Measurements from ENCODE around the gene U2SURP. TPM values are rescaled to one million over a fixed set of nuclear protein-coding genes. Genes with fewer than 3 reads are reported as not detected.
A peak's percentile ranks its signal among the peaks of the same experiment; 100 is the strongest.

The U2SURP gene
- total and polyA plus RNA-seq, 2 donors (not counting 1 experiment from before 2014, with no cell fraction given): 39.1 to 44.8 TPM

GRCh38 chr3:143098032-143098764, 96.8 kb downstream of the U2SURP start:
- peak in 1 of 2 donors; percentile 35 for DNase-seq (ENCODE audit: low read depth in 2 of 2)
- no peaks in the 10 kb centered on the region for H3K27me3 ChIP-seq (ENCODE audit: control insufficient read depth, insufficient read depth, low read length)
- no peaks in the 10 kb centered on the region for H4K20me1 ChIP-seq (ENCODE audit: control insufficient read depth, extremely low read depth, insufficient read depth, low read length)
- H2AFZ ChIP-seq (ENCODE audit: low read length): no peak overlapping the region
- no peak for TF ChIP-seq CTCF (conservative IDR thresholded peaks at IDR 0.05 in 1 of 2, IDR thresholded peaks at IDR 0.05 in 1 of 2; ENCODE audit: low read depth in 1 of 2, low read length in 2 of 2)
- TF ChIP-seq EZH2 (IDR thresholded peaks at IDR 0.05; ENCODE audit: low read length, missing control alignments): no peak
- H3K4me1 ChIP-seq (ENCODE audit: control insufficient read depth, extremely low read depth, insufficient read depth, low read length): no peaks in the 10 kb centered on the region
- no peaks in the 10 kb centered on the region for H3K36me3 ChIP-seq (ENCODE audit: control insufficient read depth, insufficient read depth, low read length)
- no peaks in the 10 kb centered on the region for H3K79me2 ChIP-seq (ENCODE audit: control insufficient read depth, insufficient read depth, low read length)
- H3K4me3 ChIP-seq (replicated peaks in 1 of 4; ENCODE audit: control extremely low read depth in 1 of 4, insufficient read depth in 1 of 4, low read depth in 3 of 4, low read length in 4 of 4): no peak overlapping the region
- H3K9ac ChIP-seq (ENCODE audit: insufficient read depth, low read length): no peak overlapping the region
- no peak overlapping the region for H3K4me2 ChIP-seq (ENCODE audit: extremely low read depth, insufficient read depth, low read length)
- no peak overlapping the region for H3K27ac ChIP-seq (ENCODE audit: insufficient read depth, low read length)
- no peaks in the 10 kb centered on the region for H3K9me3 ChIP-seq (ENCODE audit: control insufficient read depth, insufficient read depth, low read depth, low read length)

DNA sequence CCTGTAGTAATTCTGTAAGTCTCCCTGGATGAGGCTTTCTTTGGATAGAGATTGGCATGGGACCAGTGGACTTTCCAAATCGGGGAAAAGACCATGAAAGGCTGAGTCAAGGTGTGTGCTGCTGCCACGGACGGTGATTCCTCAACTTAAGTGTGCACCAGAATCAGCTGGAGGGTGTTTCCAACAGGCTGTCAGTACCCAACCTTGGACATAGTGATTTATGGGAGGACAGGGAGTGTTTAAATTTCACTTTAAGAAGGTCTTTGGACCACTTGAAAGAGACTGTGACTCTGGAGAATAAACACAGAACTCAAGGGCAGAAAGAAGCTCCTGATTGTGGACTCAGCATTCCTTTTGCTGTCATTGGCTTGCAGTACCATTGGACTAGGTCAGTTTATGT, 97.8 kb downstream of the U2SURP start:
- Histone ChIP-seq H3K27ac (ENCODE audit: insufficient read depth, low read length) (no peak overlapping the region), H2AFZ (ENCODE audit: low read length) (no peak overlapping the region)

GRCh38 chr3:143099690-143100089, 98.3 kb downstream of the U2SURP start:
- H3K9me3 ChIP-seq (ENCODE audit: control insufficient read depth, insufficient read depth, low read depth, low read length): no peaks in the 10 kb centered on the region
- H3K4me1 ChIP-seq (ENCODE audit: control insufficient read depth, extremely low read depth, insufficient read depth, low read length): no peaks in the 10 kb centered on the region
- H3K36me3 ChIP-seq (ENCODE audit: control insufficient read depth, insufficient read depth, low read length): no peaks in the 10 kb centered on the region
- H3K27ac ChIP-seq (ENCODE audit: insufficient read depth, low read length): no peak overlapping the region
- no peak overlapping the region for H3K4me2 ChIP-seq (ENCODE audit: extremely low read depth, insufficient read depth, low read length)
- DNase-seq (ENCODE audit: low read depth in 2 of 2): no peak
- H3K79me2 ChIP-seq (ENCODE audit: control insufficient read depth, insufficient read depth, low read length): no peaks in the 10 kb centered on the region
- no peak overlapping the region for H2AFZ ChIP-seq (ENCODE audit: low read length)
- no peak overlapping the region for H3K9ac ChIP-seq (ENCODE audit: insufficient read depth, low read length)
- H3K27me3 ChIP-seq (ENCODE audit: control insufficient read depth, insufficient read depth, low read length): no peaks in the 10 kb centered on the region
- TF ChIP-seq CTCF (conservative IDR thresholded peaks at IDR 0.05 in 1 of 2, IDR thresholded peaks at IDR 0.05 in 1 of 2; ENCODE audit: low read depth in 1 of 2, low read length in 2 of 2) (no peak), EZH2 (IDR thresholded peaks at IDR 0.05; ENCODE audit: low read length, missing control alignments) (no peak)
- no peak overlapping the region for H3K4me3 ChIP-seq (replicated peaks in 1 of 4; ENCODE audit: control extremely low read depth in 1 of 4, insufficient read depth in 1 of 4, low read depth in 3 of 4, low read length in 4 of 4)
- H4K20me1 ChIP-seq (ENCODE audit: control insufficient read depth, extremely low read depth, insufficient read depth, low read length): no peaks in the 10 kb centered on the region

More for the DNA sequence above, 97.8 kb downstream of the U2SURP start:
- no peak overlapping the region for H3K9ac ChIP-seq (ENCODE audit: insufficient read depth, low read length)
- H4K20me1 ChIP-seq (ENCODE audit: control insufficient read depth, extremely low read depth, insufficient read depth, low read length): no peaks in the 10 kb centered on the region
- DNase-seq (ENCODE audit: low read depth in 2 of 2): no peak
- H3K27me3 ChIP-seq (ENCODE audit: control insufficient read depth, insufficient read depth, low read length): no peaks in the 10 kb centered on the region
- H3K79me2 ChIP-seq (ENCODE audit: control insufficient read depth, insufficient read depth, low read length): no peaks in the 10 kb centered on the region
- no peaks in the 10 kb centered on the region for H3K9me3 ChIP-seq (ENCODE audit: control insufficient read depth, insufficient read depth, low read depth, low read length)
- TF ChIP-seq EZH2 (IDR thresholded peaks at IDR 0.05; ENCODE audit: low read length, missing control alignments) (no peak), CTCF (conservative IDR thresholded peaks at IDR 0.05 in 1 of 2, IDR thresholded peaks at IDR 0.05 in 1 of 2; ENCODE audit: low read depth in 1 of 2, low read length in 2 of 2) (no peak)
- no peak overlapping the region for H3K4me3 ChIP-seq (replicated peaks in 1 of 4; ENCODE audit: control extremely low read depth in 1 of 4, insufficient read depth in 1 of 4, low read depth in 3 of 4, low read length in 4 of 4)
- no peaks in the 10 kb centered on the region for H3K36me3 ChIP-seq (ENCODE audit: control insufficient read depth, insufficient read depth, low read length)
- H3K4me1 ChIP-seq (ENCODE audit: control insufficient read depth, extremely low read depth, insufficient read depth, low read length): no peaks in the 10 kb centered on the region
- H3K4me2 ChIP-seq (ENCODE audit: extremely low read depth, insufficient read depth, low read length): no peak overlapping the region

Measured in fibroblast of lung (primary cell).